GM18867 (cell line): ENCODE measurements around the gene RASSF7.
"Not testable (repeated sequence)": the region's sequence is repeated elsewhere in the genome, so short reads cannot be mapped to it uniquely, and the experiment has no call there.

Source experiments
- ATAC-seq: cut with Tn5 transposase; IDR thresholded peaks from one replicate; pipeline ENCODE4 v1.9.1; 2021; ENCODE audit warnings: mild to moderate bottlenecking, moderate library complexity; ENCODE audit not compliant: unreplicated experiment

RASSF7 gene, protein sequence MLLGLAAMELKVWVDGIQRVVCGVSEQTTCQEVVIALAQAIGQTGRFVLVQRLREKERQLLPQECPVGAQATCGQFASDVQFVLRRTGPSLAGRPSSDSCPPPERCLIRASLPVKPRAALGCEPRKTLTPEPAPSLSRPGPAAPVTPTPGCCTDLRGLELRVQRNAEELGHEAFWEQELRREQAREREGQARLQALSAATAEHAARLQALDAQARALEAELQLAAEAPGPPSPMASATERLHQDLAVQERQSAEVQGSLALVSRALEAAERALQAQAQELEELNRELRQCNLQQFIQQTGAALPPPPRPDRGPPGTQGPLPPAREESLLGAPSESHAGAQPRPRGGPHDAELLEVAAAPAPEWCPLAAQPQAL

GRCh38 chr11:560305-561147 is at the start of gene RASSF7, which contains the start of gene LMNTD2:
Gene RASSF7, plus strand, starts transcription at chr11:560970. Its CDS starts 799 bp downstream, at chr11:561769.
Gene LMNTD2, minus strand, starts transcription at chr11:560738. Its CDS starts 22 bp downstream, at chr11:560716.
- peak; percentile 74 for ATAC-seq

DNA sequence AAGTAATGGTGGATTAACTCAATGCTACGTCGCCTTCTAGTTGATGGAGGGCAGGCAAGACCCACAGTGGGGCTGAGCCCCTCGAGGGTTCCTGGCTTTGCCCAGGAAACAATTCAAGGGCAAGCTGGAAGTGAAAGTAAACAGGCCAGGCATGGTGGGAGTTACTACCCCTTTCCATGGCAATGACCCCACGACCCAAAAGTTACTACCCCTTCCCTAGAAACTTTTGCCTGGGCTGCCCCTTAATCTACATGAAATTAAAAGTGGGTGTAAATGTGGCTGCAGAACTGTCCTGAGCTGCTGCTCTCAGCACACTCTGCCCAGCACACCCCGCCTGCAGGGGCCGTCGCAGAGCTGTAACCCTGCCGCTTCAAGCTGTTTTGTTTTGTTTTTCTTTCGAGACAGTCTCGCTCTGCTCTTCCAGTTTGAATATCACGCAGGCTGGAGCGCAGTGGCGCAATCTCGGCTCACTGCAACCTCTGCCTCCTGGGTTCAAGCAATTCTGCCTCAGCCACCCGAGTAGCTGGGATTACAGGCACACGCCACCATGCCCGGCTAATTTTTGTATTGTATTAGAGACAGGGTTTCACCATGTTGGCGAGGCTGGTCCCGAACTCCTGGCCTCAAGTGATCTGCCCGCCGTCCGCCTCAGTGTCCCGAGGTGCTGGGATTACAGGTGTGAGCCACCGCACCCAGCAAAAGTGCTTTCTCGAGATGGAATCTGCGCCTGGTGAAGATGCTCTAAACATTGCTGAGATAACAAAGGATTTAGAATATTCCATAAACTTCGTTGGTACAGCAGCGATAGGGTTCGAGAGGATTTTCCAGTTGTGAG is 47.8 kb upstream of the RASSF7 start:
- no peak for ATAC-seq

DNA sequence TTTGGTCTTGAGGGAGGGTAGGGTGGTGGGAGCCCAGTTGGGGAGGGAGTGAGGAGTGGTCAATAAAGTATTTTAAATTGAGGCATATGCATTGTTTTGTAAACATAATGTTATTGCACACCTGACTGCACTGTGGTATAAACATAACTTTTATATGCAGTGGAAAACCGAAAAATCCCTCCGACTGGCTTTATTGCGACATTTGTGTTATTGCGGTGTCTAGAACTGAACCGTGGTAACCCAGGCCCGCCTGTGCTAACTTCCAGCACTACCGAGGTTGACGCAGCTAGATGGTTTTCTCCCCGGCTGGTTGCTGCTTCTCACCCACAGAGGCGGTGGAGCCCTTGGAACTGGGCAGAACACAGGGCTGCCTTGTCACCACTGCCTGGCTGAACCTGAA is 46.2 kb upstream of the RASSF7 start:
- no peak for ATAC-seq

- ATAC-seq = no peak
These were observed 45.6 kb upstream of the RASSF7 start for GRCh38 chr11:515131-515530.

DNA sequence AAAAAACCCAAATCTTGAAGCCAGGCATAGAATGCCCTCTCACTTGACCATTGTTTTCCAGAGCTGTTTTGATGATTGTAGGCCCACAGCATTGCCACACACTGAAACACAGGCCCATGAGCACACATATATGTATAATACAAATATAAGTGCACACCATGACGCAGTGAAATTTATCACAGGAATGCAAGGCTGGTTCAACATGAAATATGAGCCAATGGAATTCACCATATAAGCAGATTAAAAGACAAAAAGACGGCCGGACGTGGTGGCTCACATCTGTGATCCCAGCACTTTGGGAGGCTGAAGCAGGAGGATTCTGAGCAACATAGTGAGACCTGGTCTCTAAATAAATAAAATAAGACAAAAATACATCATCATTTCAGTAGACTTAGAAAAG is 44.4 kb upstream of the RASSF7 start:
- no peak for ATAC-seq

DNA sequence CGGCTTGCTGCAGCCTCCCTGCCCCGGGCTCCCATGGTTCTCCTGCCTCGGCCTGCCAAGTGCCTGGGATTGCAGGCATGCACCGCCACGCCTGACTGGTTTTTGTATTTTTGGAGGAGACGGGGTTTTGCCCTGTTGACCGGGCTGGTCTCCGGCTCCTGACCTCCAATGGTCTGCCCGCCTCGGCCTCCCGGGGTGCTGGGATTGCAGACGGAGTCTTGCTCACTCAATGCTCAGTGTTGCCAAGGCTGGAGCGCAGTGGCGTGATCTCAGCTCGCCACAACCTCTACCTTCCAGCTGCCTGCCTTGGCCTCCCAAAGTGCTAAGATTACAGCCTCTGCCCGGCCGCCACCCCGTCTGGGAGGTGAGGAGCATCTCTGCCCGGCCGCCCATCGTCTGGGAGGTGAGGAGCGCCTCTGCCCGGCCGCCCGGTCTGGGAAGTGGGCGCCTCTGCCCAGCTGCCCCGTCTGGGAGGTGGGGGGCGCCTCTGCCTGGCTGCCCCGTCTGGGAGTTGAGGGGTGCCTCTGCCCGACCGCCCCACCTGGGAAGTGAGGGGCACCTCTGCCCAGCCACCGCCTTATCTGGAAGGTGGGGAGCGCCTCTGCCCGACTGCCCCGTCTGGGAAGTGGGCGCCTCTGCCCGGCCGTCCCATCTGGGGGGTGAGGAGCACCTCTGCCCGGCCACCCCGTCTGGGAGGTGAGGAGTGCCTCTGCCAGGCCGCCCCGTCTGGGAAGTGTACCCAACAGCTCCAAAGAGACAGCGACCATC is 43.7 kb upstream of the RASSF7 start:
- ATAC-seq = not testable (repeated sequence)

DNA sequence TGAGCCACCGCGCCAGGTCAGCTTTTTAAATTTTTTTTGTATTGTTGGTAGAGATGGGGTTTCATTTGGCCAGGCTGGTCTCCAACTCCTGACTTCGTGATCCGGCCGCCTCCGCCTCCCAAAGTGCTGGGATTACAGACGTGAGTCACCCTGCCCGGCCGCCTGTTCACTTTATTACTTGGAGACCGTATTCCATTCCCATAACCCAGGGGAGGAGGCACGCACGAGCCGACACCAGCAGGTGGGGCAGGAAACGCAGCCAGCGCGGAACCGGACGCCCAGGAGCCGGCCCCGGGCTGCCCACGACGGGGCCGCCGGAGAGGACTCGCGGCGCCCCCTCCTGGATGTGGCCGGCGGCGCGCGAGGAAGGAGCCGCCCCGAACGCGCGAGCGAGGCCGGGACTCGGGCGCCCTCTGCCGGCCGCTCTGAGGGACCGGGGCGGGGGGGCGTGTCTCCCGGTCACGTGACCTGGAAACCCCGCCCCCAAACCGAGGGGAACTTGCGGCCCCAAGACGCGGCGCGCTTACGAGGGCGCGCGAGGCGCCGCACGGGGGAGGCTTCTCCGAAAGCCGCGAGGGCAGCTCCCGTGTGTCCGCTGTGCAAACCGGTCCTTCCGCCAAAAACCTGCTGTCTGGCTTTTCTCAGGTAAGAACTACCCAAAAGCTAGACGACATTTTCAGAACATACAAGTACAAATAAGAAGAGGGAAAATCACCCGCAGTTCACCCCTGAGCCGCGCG is 42.1 kb upstream of the RASSF7 start:
- peak; percentile 74 for ATAC-seq

- no peak for ATAC-seq
These were observed 40.2 kb upstream of the RASSF7 start for GRCh38 chr11:520428-521176.

- ATAC-seq = no peak
These were observed 39.5 kb upstream of the RASSF7 start for GRCh38 chr11:521177-521688.

- no peak for ATAC-seq
These were observed 34.6 kb upstream of the RASSF7 start for GRCh38 chr11:526192-526591.

GRCh38 chr11:528166-528814 is 32.5 kb upstream of the RASSF7 start:
- ATAC-seq = no peak

- no peak for ATAC-seq
These were observed 31.7 kb upstream of the RASSF7 start for GRCh38 chr11:528815-529727.

- ATAC-seq = no peak
These were observed 30.9 kb upstream of the RASSF7 start for GRCh38 chr11:529728-530411.

DNA sequence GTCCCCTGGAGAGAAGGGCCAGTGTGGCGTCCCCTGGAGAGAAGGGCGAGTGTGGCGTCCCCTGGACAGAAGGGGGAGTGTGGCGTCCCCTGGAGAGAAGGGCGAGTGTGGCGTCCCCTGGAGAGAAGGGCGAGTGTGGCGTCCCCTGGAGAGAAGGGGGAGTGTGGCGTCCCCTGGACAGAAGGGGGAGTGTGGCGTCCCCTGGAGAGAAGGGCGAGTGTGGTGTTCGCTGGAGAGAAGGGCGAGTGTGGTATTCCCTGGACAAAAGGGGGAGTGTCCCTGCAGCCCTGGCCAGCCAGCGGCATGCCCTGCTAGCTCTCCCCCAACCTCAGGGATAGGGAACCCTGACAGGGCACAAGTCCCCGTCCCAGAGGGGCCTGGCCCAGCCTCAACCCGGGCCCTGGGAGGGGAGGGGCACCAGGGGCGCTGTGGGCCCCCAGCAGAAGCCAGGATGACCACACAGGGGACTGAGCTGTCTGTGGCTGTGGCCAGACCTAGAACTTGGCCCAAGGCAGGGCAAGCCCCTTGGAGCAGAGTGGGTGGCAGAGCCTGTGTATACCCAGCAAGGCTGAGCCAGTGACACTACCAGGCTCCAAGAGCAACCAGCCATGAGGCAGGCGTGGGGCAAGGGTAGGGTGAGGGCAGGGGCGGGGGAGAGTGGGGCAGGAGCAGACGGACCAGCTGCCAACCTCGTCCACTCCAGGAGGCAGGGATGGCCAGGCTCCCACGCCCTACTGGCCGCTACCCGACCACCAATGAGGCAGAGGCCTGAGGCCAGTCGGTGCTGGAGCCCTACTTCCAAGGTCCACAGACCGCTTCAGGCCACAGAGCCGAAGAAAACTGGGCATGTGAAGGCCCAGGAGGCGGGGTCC is 29.6 kb upstream of the RASSF7 start:
- no peak for ATAC-seq

GRCh38 chr11:531919-532526 is 28.7 kb upstream of the RASSF7 start:
- no peak for ATAC-seq
